IMR-90 (cell line): ENCODE measurements around the gene GSTO1. TPM values are rescaled to one million over a fixed set of nuclear protein-coding genes. Genes with fewer than 3 reads are reported as not detected.

Experiments
- ATAC-seq: fragments of 200-7000 bp; cut with Tn5 transposase; 2 replicates; pipeline ENCODE4 v1.9.1; 2020; ENCODE audit warnings: low read depth, mild to moderate bottlenecking, moderate library complexity
- BruUV-seq: library from RNA; stranded (reverse); fragments of 400-500 nt; replicated peaks from 2 replicates; lab custom pipeline; 2021; lab: Mats Ljungman, UMichigan
- CTCF ChIA-PET: fragments of 300-600 bp; formaldehyde crosslinking; extraction: SDS; loops from one replicate; lab custom pipeline; 2021; ENCODE audit warnings: antibody characterized with exemption; lab: Yijun Ruan, JAX
- POLR2A ChIA-PET: fragments of 300-600 bp; sonication (Branson Sonifier 250); formaldehyde crosslinking; loops from one replicate; lab custom pipeline; 2022; ENCODE audit warnings: antibody characterized with exemption; ENCODE audit not compliant: unreplicated experiment; lab: Charles Lee
- DNase-seq: peaks from one replicate; pipeline ENCODE4 v3.0.0; 2013
- H2AFZ ChIP-seq: replicated peaks from 2 replicates; pipeline ENCODE3; 2013; ENCODE audit warnings: low read length, mild to moderate bottlenecking; ENCODE audit not compliant: poor library complexity
- H2AK5ac ChIP-seq: 2 replicates; pipeline ENCODE4 v1.6.1; 2013; ENCODE audit warnings: low read depth, low read length, inconsistent platforms
- H2AK9ac ChIP-seq: replicated peaks from 2 replicates; pipeline ENCODE3; 2013; ENCODE audit warnings: mild to moderate bottlenecking, low read depth, low read length, moderate library complexity; ENCODE audit not compliant: poor library complexity
- H2BK120ac ChIP-seq: 2 replicates; pipeline ENCODE4 v1.6.1; 2013; ENCODE audit warnings: low read depth, low read length, inconsistent platforms
- H2BK15ac ChIP-seq: 3 replicates; pipeline ENCODE4 v1.6.1; 2013; ENCODE audit warnings: low read depth, low read length, inconsistent platforms
- H2BK20ac ChIP-seq: 2 replicates; pipeline ENCODE4 v1.6.1; 2013; ENCODE audit warnings: low read depth, mild to moderate bottlenecking, inconsistent platforms, low read length, moderate library complexity
- H2BK5ac ChIP-seq: 2 replicates; pipeline ENCODE4 v1.6.1; 2013; ENCODE audit warnings: mild to moderate bottlenecking, low read depth, low read length, inconsistent platforms; ENCODE audit not compliant: poor library complexity, severe bottlenecking
- H3K14ac ChIP-seq: replicated peaks from 2 replicates; pipeline ENCODE4 v1.6.1; 2013; ENCODE audit warnings: low read depth, low read length, inconsistent platforms
- H3K18ac ChIP-seq: 2 replicates; pipeline ENCODE4 v1.6.1; 2013; ENCODE audit warnings: low read depth, low read length, control low read depth
- H3K23ac ChIP-seq: 2 replicates; pipeline ENCODE4 v1.6.1; 2013; ENCODE audit warnings: low read depth, low read length, inconsistent platforms
- H3K27ac ChIP-seq: 2 replicates; pipeline ENCODE4 v1.5.1; 2013; ENCODE audit warnings: mild to moderate bottlenecking, control low read depth, low read length; ENCODE audit not compliant: insufficient read depth
- H3K27me3 ChIP-seq: 2 replicates; pipeline ENCODE4 v1.6.1; 2013; ENCODE audit warnings: low read length; ENCODE audit not compliant: control insufficient read depth, insufficient read depth
- H3K36me3 ChIP-seq: 2 replicates; pipeline ENCODE4 v1.6.1; 2013; ENCODE audit warnings: low read length, mixed read lengths; ENCODE audit not compliant: control insufficient read depth, insufficient read depth
- H3K4ac ChIP-seq: 2 replicates; pipeline ENCODE4 v1.6.1; 2013; ENCODE audit warnings: low read depth, low read length, inconsistent platforms
- H3K4me1 ChIP-seq: 2 replicates; pipeline ENCODE4 v1.6.1; 2013; ENCODE audit warnings: low read length, mixed read lengths; ENCODE audit not compliant: control insufficient read depth, insufficient read depth
- H3K4me2 ChIP-seq: 2 replicates; pipeline ENCODE4 v1.6.1; 2013; ENCODE audit warnings: low read depth, mild to moderate bottlenecking, control low read depth, low read length, moderate library complexity
- H3K4me3 ChIP-seq: 2 replicates; pipeline ENCODE4 v1.5.1; 2013; ENCODE audit warnings: low read depth, mild to moderate bottlenecking, control low read depth, low read length, moderate library complexity; ENCODE audit not compliant: insufficient read depth
- H3K56ac ChIP-seq: 2 replicates; pipeline ENCODE4 v1.6.1; 2013; ENCODE audit warnings: low read length, inconsistent platforms; ENCODE audit not compliant: insufficient read depth; ENCODE audit errors: extremely low read depth
- H3K79me1 ChIP-seq, 2 experiments: 2 replicates each; pipeline ENCODE4 v1.6.1; 2013; ENCODE audit warnings: low read length in 2 of 2, inconsistent platforms in 1 of 2, low read depth in 1 of 2
- H3K9ac ChIP-seq: 2 replicates; pipeline ENCODE4 v1.6.1; 2013; ENCODE audit warnings: low read depth, low read length, control low read depth
- H3K9me1 ChIP-seq: 2 replicates; pipeline ENCODE4 v1.6.1; 2013; ENCODE audit warnings: low read length, inconsistent platforms; ENCODE audit not compliant: insufficient read depth
- H3K9me3 ChIP-seq: 2 replicates; pipeline ENCODE4 v1.6.1; 2013; ENCODE audit warnings: low read length; ENCODE audit not compliant: control insufficient read depth, insufficient read depth
- H4K20me1 ChIP-seq: 2 replicates; pipeline ENCODE4 v1.6.1; 2013; ENCODE audit warnings: low read length, inconsistent platforms; ENCODE audit not compliant: insufficient read depth
- H4K5ac ChIP-seq: 2 replicates; pipeline ENCODE4 v1.6.1; 2013; ENCODE audit warnings: mild to moderate bottlenecking, low read depth, low read length, control low read depth
- H4K8ac ChIP-seq, 2 experiments: 2 replicates each; pipeline ENCODE4 v1.6.1; 2013; ENCODE audit warnings: low read depth in 2 of 2, low read length in 2 of 2, control low read depth in 1 of 2, inconsistent platforms in 1 of 2
- H4K91ac ChIP-seq: 2 replicates; pipeline ENCODE4 v1.6.1; 2013; ENCODE audit warnings: low read depth, low read length, inconsistent platforms; ENCODE audit not compliant: insufficient read depth
- NFE2L2 ChIP-seq: fragments of 150-350 bp; IDR thresholded peaks from 2 replicates; pipeline ENCODE4 v1.6.1; 2016; ENCODE audit warnings: low read depth, mild to moderate bottlenecking, low read length
- RAD21 ChIP-seq: IDR thresholded peaks from 2 replicates; pipeline ENCODE4 v1.6.1; 2012; ENCODE audit warnings: low read length, improper control_type of control experiment
- RCOR1 ChIP-seq: IDR thresholded peaks from 2 replicates; pipeline ENCODE4 v1.6.1; 2012; ENCODE audit warnings: mild to moderate bottlenecking, low read length, improper control_type of control experiment; ENCODE audit not compliant: insufficient replicate concordance
- WGBS, 2 experiments: methylation state at CpG; one replicate each; pipeline versions ENCODE4 v1.1.5 to v1.1.7; 2013; ENCODE audit warnings: missing lambda C conversion rate in 2 of 2; ENCODE audit not compliant: insufficient read length in 1 of 2; ENCODE audit errors: extremely low coverage in 2 of 2; 5-methylcytosine and 5-hydroxymethylcytosine counted together
- dilution Hi-C: fragments of 300-500 bp; cut with HindIII; formaldehyde crosslinking; loops from one replicate; pipeline ENCODE4 v1.14.3; 2018; ENCODE audit warnings: low sequenced_read_pairs; ENCODE audit not compliant: unreplicated experiment
- in situ Hi-C: fragments of 300-500 bp; cut with MboI; formaldehyde crosslinking; loops from 3 replicates; pipeline ENCODE4 v1.14.3; 2019; ENCODE audit warnings: low sequenced_read_pairs, inconsistent platforms, mixed read lengths
- intact Hi-C: fragments of 100-400 bp; cut with micrococcal nuclease; formaldehyde crosslinking; loops from 2 replicates; pipeline ENCODE4 v1.10.0; 2022
- polyA plus RNA-seq, 3 experiments: library from polyadenylated mRNA; depleted of rRNA; stranded (reverse); fragments of >200 nt; gene quantifications; 2 replicates each; pipeline ENCODE4 v1.2.3, GENCODE V29; 2012; ENCODE audit warnings: low replicate concordance in 1 of 3
- total RNA-seq: library from RNA; depleted of rRNA; stranded (reverse); fragments of >200 nt; gene quantifications from 2 replicates; pipeline ENCODE4 v1.2.3, GENCODE V29; 2012
- TF ChIP-seq, protein P1 (sequence below): fragments of 150-350 bp; IDR thresholded peaks from 2 replicates; pipeline ENCODE4 v1.6.1; 2017; ENCODE audit warnings: mild to moderate bottlenecking, antibody characterized with exemption, low read length, low read depth

GSTO1 gene
- total and polyA plus RNA-seq, 2 of the 4 experiments (the other 2 are of a cell fraction): 186 to 258 TPM

- no peak for TF ChIP-seq RAD21
Observed at GRCh38 chr10:104254493-104255310, at the start of gene GSTO1 (continued).

- no peak for ATAC-seq
Observed at GRCh38 chr10:104208730-104209129, 46.0 kb upstream of the GSTO1 start.

More at GRCh38 chr10:104208730-104209129, 46.0 kb upstream of the GSTO1 start:
- no peaks in the 10 kb centered on the region for H3K79me1 ChIP-seq
- H4K8ac ChIP-seq: no peak overlapping the region
- H4K20me1 ChIP-seq: no peaks in the 10 kb centered on the region
- no peaks in the 10 kb centered on the region for H3K9me1 ChIP-seq
- POLR2A ChIA-PET: no interaction called here
- WGBS, 2 experiments: no CpG with 5 or more reads among the region's 3 CpGs
- H2AFZ ChIP-seq: no peak overlapping the region
- TF ChIP-seq RCOR1: no peak
- TF ChIP-seq NFE2L2: no peak
- TF ChIP-seq, protein P1, sequence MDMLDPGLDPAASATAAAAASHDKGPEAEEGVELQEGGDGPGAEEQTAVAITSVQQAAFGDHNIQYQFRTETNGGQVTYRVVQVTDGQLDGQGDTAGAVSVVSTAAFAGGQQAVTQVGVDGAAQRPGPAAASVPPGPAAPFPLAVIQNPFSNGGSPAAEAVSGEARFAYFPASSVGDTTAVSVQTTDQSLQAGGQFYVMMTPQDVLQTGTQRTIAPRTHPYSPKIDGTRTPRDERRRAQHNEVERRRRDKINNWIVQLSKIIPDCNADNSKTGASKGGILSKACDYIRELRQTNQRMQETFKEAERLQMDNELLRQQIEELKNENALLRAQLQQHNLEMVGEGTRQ: no peak
- no peak for DNase-seq
- no peak overlapping the region for H3K18ac ChIP-seq
- no peak overlapping the region for H3K27ac ChIP-seq
- no peak overlapping the region for H3K23ac ChIP-seq
- H3K36me3 ChIP-seq: no peaks in the 10 kb centered on the region
- dilution Hi-C loops (no loop called here), intact Hi-C loops (loop anchor here (1.0 to 5.0 kb wide), 6 partner anchors 86 to 496 kb away; partner anchors contain the start of genes SFR1 and SLK), in situ Hi-C loops (loop anchor here (5.0 to 25.0 kb wide), 3 partner anchors 166 to 496 kb away; no protein-coding TSS in a partner anchor)
- no TSS peak for BruUV-seq
- H3K14ac ChIP-seq: no peak overlapping the region
- no peak overlapping the region for H2BK15ac ChIP-seq
- no peak overlapping the region for H3K4me2 ChIP-seq
- CTCF ChIA-PET: no interaction called here
- H4K5ac ChIP-seq: no peak overlapping the region
- no peak overlapping the region for H2AK5ac ChIP-seq
- H2BK20ac ChIP-seq: no peak overlapping the region
- H3K4ac ChIP-seq: no peak overlapping the region
- H3K27me3 ChIP-seq: peaks cover 31% of the 10 kb centered on the region
- no peak overlapping the region for H2BK120ac ChIP-seq
- no peak overlapping the region for H3K56ac ChIP-seq
- no peak overlapping the region for H2BK5ac ChIP-seq
- H3K9ac ChIP-seq: no peak overlapping the region
- no peaks in the 10 kb centered on the region for H3K9me3 ChIP-seq
- no peaks in the 10 kb centered on the region for H3K4me1 ChIP-seq
- no peak overlapping the region for H3K4me3 ChIP-seq
- no peak overlapping the region for H2AK9ac ChIP-seq
- H4K91ac ChIP-seq: no peak overlapping the region
